ENCODE data around the gene SGO2.

Gene SGO2

DNA sequence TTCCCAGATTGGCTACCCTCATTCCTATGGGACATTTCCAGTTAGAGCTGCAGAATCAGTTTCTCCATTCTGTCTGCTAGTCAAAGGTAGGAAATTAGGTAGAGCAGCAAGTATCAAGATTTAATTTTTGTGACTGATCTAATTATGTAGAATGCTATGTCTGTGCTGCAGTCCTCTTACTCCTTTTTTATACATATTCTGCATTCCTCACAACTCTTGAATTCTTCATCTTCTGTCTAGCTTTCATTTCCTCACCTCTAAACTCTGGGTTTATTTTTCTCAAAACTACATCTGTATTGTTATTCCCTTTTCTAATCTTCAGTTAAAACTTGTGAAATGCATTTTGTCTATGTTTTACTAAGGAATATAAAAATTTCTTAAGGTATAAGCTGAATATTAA is 8.6 kb downstream of the SGO2 start:
- TF ChIP-seq SP7 (tag by site-specific recombination; IDR thresholded peaks at IDR 0.05), result no peak
- TF ChIP-seq ZBTB21 (tag by site-specific recombination; IDR thresholded peaks at IDR 0.05), result no peak
- no peak for TF ChIP-seq ZNF416 (tag by site-specific recombination; IDR thresholded peaks at IDR 0.05)
- TF ChIP-seq, protein P1, sequence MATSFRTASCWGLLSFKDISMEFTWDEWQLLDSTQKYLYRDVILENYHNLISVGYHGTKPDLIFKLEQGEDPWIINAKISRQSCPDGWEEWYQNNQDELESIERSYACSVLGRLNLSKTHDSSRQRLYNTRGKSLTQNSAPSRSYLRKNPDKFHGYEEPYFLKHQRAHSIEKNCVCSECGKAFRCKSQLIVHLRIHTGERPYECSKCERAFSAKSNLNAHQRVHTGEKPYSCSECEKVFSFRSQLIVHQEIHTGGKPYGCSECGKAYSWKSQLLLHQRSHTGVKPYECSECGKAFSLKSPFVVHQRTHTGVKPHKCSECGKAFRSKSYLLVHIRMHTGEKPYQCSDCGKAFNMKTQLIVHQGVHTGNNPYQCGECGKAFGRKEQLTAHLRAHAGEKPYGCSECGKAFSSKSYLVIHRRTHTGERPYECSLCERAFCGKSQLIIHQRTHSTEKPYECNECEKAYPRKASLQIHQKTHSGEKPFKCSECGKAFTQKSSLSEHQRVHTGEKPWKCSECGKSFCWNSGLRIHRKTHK (tag by site-specific recombination; IDR thresholded peaks at IDR 0.05), result no peak
- no peak for TF ChIP-seq HOXD13 (CRISPR knock-in tag; IDR thresholded peaks at IDR 0.05; ENCODE audit: borderline replicate concordance)
- no peak for TF ChIP-seq ZNF830 (tag by site-specific recombination; IDR thresholded peaks at IDR 0.05; ENCODE audit: low read depth)
- no peak for TF ChIP-seq ZNF404 (tag by site-specific recombination; IDR thresholded peaks at IDR 0.05)
- TF ChIP-seq WT1 (tag by site-specific recombination; IDR thresholded peaks at IDR 0.05), result no peak
- no peak for TF ChIP-seq ZNF24 (tag by site-specific recombination; IDR thresholded peaks at IDR 0.05)
- no peak for TF ChIP-seq HOXA7 (CRISPR knock-in tag; IDR thresholded peaks at IDR 0.05; ENCODE audit: borderline replicate concordance)
- TF ChIP-seq ZNF549 (tag by site-specific recombination; IDR thresholded peaks at IDR 0.05), result no peak
- TF ChIP-seq ZNF121 (tag by site-specific recombination; IDR thresholded peaks at IDR 0.05), result no peak
- TF ChIP-seq, protein P2, sequence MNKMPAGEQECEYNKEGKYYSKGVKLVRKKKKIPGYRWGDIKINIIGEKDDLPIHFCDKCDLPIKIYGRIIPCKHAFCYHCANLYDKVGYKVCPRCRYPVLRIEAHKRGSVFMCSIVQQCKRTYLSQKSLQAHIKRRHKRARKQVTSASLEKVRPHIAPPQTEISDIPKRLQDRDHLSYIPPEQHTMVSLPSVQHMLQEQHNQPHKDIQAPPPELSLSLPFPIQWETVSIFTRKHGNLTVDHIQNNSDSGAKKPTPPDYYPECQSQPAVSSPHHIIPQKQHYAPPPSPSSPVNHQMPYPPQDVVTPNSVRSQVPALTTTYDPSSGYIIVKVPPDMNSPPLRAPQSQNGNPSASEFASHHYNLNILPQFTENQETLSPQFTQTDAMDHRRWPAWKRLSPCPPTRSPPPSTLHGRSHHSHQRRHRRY (tag by site-specific recombination; IDR thresholded peaks at IDR 0.05), result no peak
- no peak for TF ChIP-seq ZNF571 (tag by site-specific recombination; IDR thresholded peaks at IDR 0.05)
- no peak for TF ChIP-seq SP3 (tag by site-specific recombination; IDR thresholded peaks at IDR 0.05)
- TF ChIP-seq ZBTB7A (tag by site-specific recombination; IDR thresholded peaks at IDR 0.05; ENCODE audit: low read depth), result no peak
- no peak for TF ChIP-seq ZNF366 (tag by site-specific recombination; conservative IDR thresholded peaks at IDR 0.05)
- H3K9me3 ChIP-seq (ENCODE audit: control insufficient read depth, insufficient read depth, low read depth, low read length), result no peaks in the 10 kb centered on the region
- H3K4me1 ChIP-seq (ENCODE audit: control insufficient read depth, insufficient read depth, low read length), result no peaks in the 10 kb centered on the region
- H3K27ac ChIP-seq (ENCODE audit: extremely low read depth, low read depth, low read length), result no peak overlapping the region
- CTCF ChIA-PET, result interaction anchor here (1.0 to 2.8 kb wide), 3 partner anchors 8 to 25 kb away, joined by 3 to 7 read pairs (median 4); partner anchors contain the start of gene KCTD18
- POLR2A ChIA-PET, result interaction anchor here (1.0 kb wide), 1 partner anchor 8 kb away, joined by 4 read pairs; the partner anchor contains the start of gene SGO2
- H3K36me3 ChIP-seq (ENCODE audit: control insufficient read depth in 2 of 2, insufficient read depth in 1 of 2, low read length in 2 of 2), result peaks cover 12 to 48% of the 10 kb centered on the region in 2 experiments; a peak in 2 of 3 replicates
- H3K4me3 ChIP-seq (ENCODE audit: low read depth, low read length), result no peak overlapping the region

DNA sequence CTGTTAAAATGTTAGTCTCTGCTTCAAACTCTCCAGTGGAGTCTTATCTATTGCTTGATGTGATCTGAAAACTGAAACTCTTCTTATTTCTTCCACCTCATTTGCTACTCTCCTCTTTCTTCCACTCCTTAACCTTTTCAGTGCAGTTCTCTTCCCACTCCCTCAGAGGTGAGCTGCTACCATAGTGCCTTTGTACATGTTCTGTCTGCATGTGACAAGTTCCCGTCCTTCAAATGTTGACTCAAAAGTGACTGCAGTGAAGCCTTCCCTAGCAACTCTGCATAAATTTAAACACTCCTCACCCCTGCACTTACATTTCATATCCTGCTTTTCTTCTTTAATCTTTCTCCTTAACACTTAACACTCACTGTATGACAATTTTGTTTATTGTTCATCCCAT is 12.1 kb downstream of the SGO2 start:
- Histone ChIP-seq H3K27ac (ENCODE audit: extremely low read depth, low read depth, low read length) (no peak overlapping the region), H3K36me3 (ENCODE audit: control insufficient read depth in 2 of 2, insufficient read depth in 1 of 2, low read length in 2 of 2) (peaks cover 27 to 77% of the 10 kb centered on the region in 2 experiments)
- TF ChIP-seq, protein P3, sequence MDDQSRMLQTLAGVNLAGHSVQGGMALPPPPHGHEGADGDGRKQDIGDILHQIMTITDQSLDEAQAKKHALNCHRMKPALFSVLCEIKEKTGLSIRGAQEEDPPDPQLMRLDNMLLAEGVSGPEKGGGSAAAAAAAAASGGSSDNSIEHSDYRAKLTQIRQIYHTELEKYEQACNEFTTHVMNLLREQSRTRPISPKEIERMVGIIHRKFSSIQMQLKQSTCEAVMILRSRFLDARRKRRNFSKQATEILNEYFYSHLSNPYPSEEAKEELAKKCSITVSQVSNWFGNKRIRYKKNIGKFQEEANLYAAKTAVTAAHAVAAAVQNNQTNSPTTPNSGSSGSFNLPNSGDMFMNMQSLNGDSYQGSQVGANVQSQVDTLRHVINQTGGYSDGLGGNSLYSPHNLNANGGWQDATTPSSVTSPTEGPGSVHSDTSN (CRISPR knock-in tag; IDR thresholded peaks at IDR 0.05), result no peak
- TF ChIP-seq KLF10 (tag by site-specific recombination; IDR thresholded peaks at IDR 0.05) (no peak), ZNF114 (tag by site-specific recombination; IDR thresholded peaks at IDR 0.05) (no peak), ZFHX2 (tag by site-specific recombination; conservative IDR thresholded peaks at IDR 0.05) (no peak), ZNF391 (tag by site-specific recombination; IDR thresholded peaks at IDR 0.05; ENCODE audit: borderline replicate concordance, low read depth) (no peak)
- TF ChIP-seq, protein P4, sequence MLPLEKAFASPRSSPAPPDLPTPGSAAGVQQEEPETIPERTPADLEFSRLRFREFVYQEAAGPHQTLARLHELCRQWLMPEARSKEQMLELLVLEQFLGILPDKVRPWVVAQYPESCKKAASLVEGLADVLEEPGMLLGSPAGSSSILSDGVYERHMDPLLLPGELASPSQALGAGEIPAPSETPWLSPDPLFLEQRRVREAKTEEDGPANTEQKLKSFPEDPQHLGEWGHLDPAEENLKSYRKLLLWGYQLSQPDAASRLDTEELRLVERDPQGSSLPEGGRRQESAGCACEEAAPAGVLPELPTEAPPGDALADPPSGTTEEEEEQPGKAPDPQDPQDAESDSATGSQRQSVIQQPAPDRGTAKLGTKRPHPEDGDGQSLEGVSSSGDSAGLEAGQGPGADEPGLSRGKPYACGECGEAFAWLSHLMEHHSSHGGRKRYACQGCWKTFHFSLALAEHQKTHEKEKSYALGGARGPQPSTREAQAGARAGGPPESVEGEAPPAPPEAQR (tag by site-specific recombination; IDR thresholded peaks at IDR 0.05), result no peak

More for the DNA sequence above, 12.1 kb downstream of the SGO2 start:
- POLR2A ChIA-PET, result no interaction called here
- H3K4me3 ChIP-seq (ENCODE audit: low read depth, low read length), result no peak overlapping the region
- H3K9me3 ChIP-seq (ENCODE audit: control insufficient read depth, insufficient read depth, low read depth, low read length), result no peaks in the 10 kb centered on the region
- CTCF ChIA-PET, result interaction anchor here (0.7 kb wide), 1 partner anchor 170 kb away, joined by 4 read pairs; no protein-coding TSS in a partner anchor
- H3K4me1 ChIP-seq (ENCODE audit: control insufficient read depth, insufficient read depth, low read length), result no peaks in the 10 kb centered on the region
